B cell (primary cell): ENCODE data around the gene DLK2. TPM values are rescaled to one million over a fixed set of nuclear protein-coding genes. Genes with fewer than 3 reads are reported as not detected.

Experiments used
- ATAC-seq: fragments of 200-7000 bp; cut with Tn5 transposase; one replicate; pipeline ENCODE4 v1.10.0; 2021; ENCODE audit warnings: low read depth, mild to moderate bottlenecking, moderate number of reproducible peaks, moderate library complexity
- CTCF ChIA-PET: fragments of 350-600 bp; sonication (Branson Sonifier 250); formaldehyde crosslinking; loops from one replicate; lab custom pipeline; 2021; ENCODE audit warnings: antibody characterized with exemption, inconsistent platforms; lab: Charles Lee
- POLR2A ChIA-PET: fragments of 350-600 bp; sonication (Branson Sonifier 250); formaldehyde crosslinking; loops from one replicate; lab custom pipeline; 2021; ENCODE audit warnings: antibody characterized with exemption; lab: Charles Lee
- DNase-seq: peaks from one replicate; pipeline ENCODE4 v3.0.0; 2013
- H2AFZ ChIP-seq: 2 replicates; pipeline ENCODE4 v1.6.1; 2012; ENCODE audit warnings: mild to moderate bottlenecking, low read depth, low read length; ENCODE audit not compliant: insufficient read depth, poor library complexity, severe bottlenecking
- H3K27ac ChIP-seq, 2 donors: 1 replicate in 1 of 2; 2 replicates in 1 of 2; pipeline ENCODE4 v1.5.1; 2012 to 2013; ENCODE audit warnings: low read length in 2 of 2, mild to moderate bottlenecking in 2 of 2, moderate library complexity in 1 of 2
- H3K27me3 ChIP-seq, 4 experiments: fragments of 200-600 bp in 1 of 4; sonication (generic) in 1 of 4; replicated peaks in 1 of 4; 1 replicate in 2 of 4; 2 replicates in 2 of 4; pipeline versions ENCODE4 v1.6.1 to v1.7.0; 2013 to 2016; ENCODE audit warnings: low read length in 3 of 4, mild to moderate bottlenecking in 2 of 4, mixed read lengths in 1 of 4, moderate library complexity in 1 of 4; ENCODE audit not compliant: insufficient read depth in 4 of 4, control insufficient read depth in 3 of 4; ENCODE audit errors: control extremely low read depth in 1 of 4
- H3K36me3 ChIP-seq, 2 experiments: replicated peaks in 1 of 2; 1 replicate in 1 of 2; 2 replicates in 1 of 2; pipeline versions ENCODE4 v1.6.1 to v1.7.1; 2013; ENCODE audit warnings: low read length in 1 of 2; ENCODE audit not compliant: insufficient read depth in 2 of 2, control insufficient read depth in 1 of 2; ENCODE audit errors: control extremely low read depth in 1 of 2, extremely low read depth in 1 of 2
- H3K4me1 ChIP-seq, 2 donors: fragments of 200-600 bp in 1 of 2; sonication (generic) in 1 of 2; 1 replicate in 1 of 2; 2 replicates in 1 of 2; pipeline versions ENCODE4 v1.5.1 to v1.6.1; 2013 to 2017; ENCODE audit warnings: low read length in 2 of 2; ENCODE audit not compliant: control insufficient read depth in 2 of 2, insufficient read depth in 2 of 2
- H3K4me2 ChIP-seq: replicated peaks from 2 replicates; pipeline ENCODE3; 2012; ENCODE audit warnings: mild to moderate bottlenecking, low read depth, low read length; ENCODE audit not compliant: poor library complexity, severe bottlenecking
- H3K4me3 ChIP-seq, 5 experiments: fragments of 200-600 bp in 1 of 5; sonication (generic) in 1 of 5; 1 replicate in 3 of 5; 2 replicates in 2 of 5; pipeline versions ENCODE4 v1.5.1 to v1.7.0; 2011 to 2016; ENCODE audit warnings: low read length in 4 of 5, mild to moderate bottlenecking in 4 of 5, low read depth in 2 of 5, control low read depth in 1 of 5, moderate library complexity in 1 of 5; ENCODE audit not compliant: insufficient read depth in 1 of 5; ENCODE audit errors: control extremely low read depth in 1 of 5, extremely low read depth in 1 of 5
- H3K79me2 ChIP-seq: fragments of 200-600 bp; sonication (generic); one replicate; pipeline ENCODE4 v1.6.0; 2016; ENCODE audit warnings: low read length; ENCODE audit not compliant: control insufficient read depth, insufficient read depth
- H3K9ac ChIP-seq: fragments of 200-600 bp; sonication (generic); 2 replicates; pipeline ENCODE4 v1.6.1; 2017; ENCODE audit warnings: mild to moderate bottlenecking, low read length, moderate library complexity
- H3K9me3 ChIP-seq, 3 donors: one replicate each; pipeline versions ENCODE4 v1.6.1 to v1.7.1; 2013; ENCODE audit warnings: low read length in 2 of 3; ENCODE audit not compliant: control insufficient read depth in 2 of 3, insufficient read depth in 1 of 3; ENCODE audit errors: control extremely low read depth in 1 of 3
- H4K20me1 ChIP-seq: 2 replicates; pipeline ENCODE4 v1.6.0; 2012; ENCODE audit warnings: mild to moderate bottlenecking, low read length; ENCODE audit not compliant: insufficient read depth, control insufficient read depth, poor library complexity, severe bottlenecking
- H3K27ac Mint-ChIP-seq: one replicate; pipeline ENCODE4 v1.8.0; 2021; ENCODE audit warnings: mixed read lengths
- H3K27me3 Mint-ChIP-seq: one replicate; pipeline ENCODE4 v1.8.0; 2021; ENCODE audit warnings: mixed read lengths
- H3K4me1 Mint-ChIP-seq: one replicate; pipeline ENCODE4 v1.8.0; 2021; ENCODE audit warnings: mixed read lengths
- H3K4me3 Mint-ChIP-seq: one replicate; pipeline ENCODE4 v1.8.0; 2021; ENCODE audit warnings: mixed read lengths
- H3K9me3 Mint-ChIP-seq: one replicate; pipeline ENCODE4 v1.8.0; 2022; ENCODE audit warnings: mixed read lengths; ENCODE audit not compliant: insufficient read depth
- CTCF ChIP-seq: fragments of 200-600 bp; IDR thresholded peaks from one replicate; pipeline ENCODE4 v1.8.0; 2022; ENCODE audit warnings: antibody characterized with exemption, mild to moderate bottlenecking
- EZH2 ChIP-seq: IDR thresholded peaks from 2 replicates; pipeline ENCODE4 v1.6.1; 2012; ENCODE audit warnings: borderline replicate concordance, low read depth, mild to moderate bottlenecking, moderate library complexity, low read length; ENCODE audit not compliant: insufficient read depth, poor library complexity, severe bottlenecking
- WGBS: methylation state at CpG from one replicate; pipeline ENCODE4 v1.1.5; 2013; ENCODE audit warnings: missing lambda C conversion rate; ENCODE audit not compliant: insufficient coverage; 5-methylcytosine and 5-hydroxymethylcytosine counted together
- intact Hi-C: fragments of 100-400 bp; cut with micrococcal nuclease; formaldehyde crosslinking; loops from one replicate; pipeline ENCODE4 v1.10.0; 2022
- polyA plus RNA-seq: library from polyadenylated mRNA; depleted of rRNA; stranded (reverse); fragments of >200 nt; gene quantifications from 2 replicates; pipeline ENCODE4 v1.2.3, GENCODE V29; 2012
- total RNA-seq, 2 donors: library from RNA; stranded (reverse); fragments of 120-200 nt in 1 of 2; gene quantifications; 1 replicate in 1 of 2; 2 replicates in 1 of 2; pipeline versions ENCODE4 v1.2.3 to v1.2.4, GENCODE V29; 2013 to 2022

The DLK2 gene
- total and polyA plus RNA-seq, 2 donors (not counting 1 experiment from before 2014, with no cell fraction given), result 0.34 TPM; not detected in 1

DNA sequence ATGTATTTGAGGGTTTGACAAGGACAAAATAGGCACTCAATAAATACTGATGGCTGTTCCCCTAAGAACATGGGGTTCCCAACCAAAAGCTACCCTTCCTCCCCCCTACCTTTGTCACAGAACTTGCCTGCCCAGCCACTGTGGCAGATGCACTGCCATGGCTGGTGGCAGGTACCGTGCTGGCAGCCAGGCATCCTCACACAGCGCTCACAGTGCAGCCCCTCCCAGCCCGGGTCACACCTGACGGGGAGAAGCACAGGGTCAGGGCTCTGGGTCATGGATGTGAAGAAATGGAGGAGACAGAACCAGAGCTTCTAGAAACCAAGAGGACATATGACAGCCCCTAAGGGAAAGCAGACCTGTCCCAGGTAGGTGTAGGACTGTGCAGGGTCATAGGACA is 2.5 kb downstream of the DLK2 start:
- DNase-seq (no peak), ATAC-seq (no peak)
- Histone ChIP-seq H3K4me3 (no peak overlapping the region), H3K36me3 (peaks cover 0 to 30% of the 10 kb centered on the region in 2 experiments), H3K27ac (no peak overlapping the region), H3K9me3 (no peaks in the 10 kb centered on the region), H3K4me1 (peaks cover 7 to 12% of the 10 kb centered on the region in 2 donors), H3K79me2 (no peaks in the 10 kb centered on the region), H4K20me1 (no peaks in the 10 kb centered on the region), H3K4me2 (no peak overlapping the region), H3K27me3 (peaks cover 0 to 4% (median 2%) of the 10 kb centered on the region in 4 experiments), H2AFZ (no peak overlapping the region), H3K9ac (no peak overlapping the region)
- Mint-ChIP-seq H3K9me3 (no peaks in the 10 kb centered on the region), H3K4me1 (peaks cover 14% of the 10 kb centered on the region), H3K27ac (no peak overlapping the region), H3K27me3 (peaks cover 3% of the 10 kb centered on the region), H3K4me3 (peak overlapping the region; percentile 32)
- TF ChIP-seq EZH2 (no peak), CTCF (no peak)
- WGBS, result 95% methylated on average over 4 of the region's 4 CpGs
- CTCF ChIA-PET, result interaction anchor here (3.6 kb wide), 1 partner anchor 53 kb away, joined by 43 read pairs; no protein-coding TSS in a partner anchor
- intact Hi-C loops, result no loop called here
- POLR2A ChIA-PET, result interaction anchor here (0.6 kb wide), 1 partner anchor 72 kb away, joined by 5 read pairs; no protein-coding TSS in a partner anchor

DNA sequence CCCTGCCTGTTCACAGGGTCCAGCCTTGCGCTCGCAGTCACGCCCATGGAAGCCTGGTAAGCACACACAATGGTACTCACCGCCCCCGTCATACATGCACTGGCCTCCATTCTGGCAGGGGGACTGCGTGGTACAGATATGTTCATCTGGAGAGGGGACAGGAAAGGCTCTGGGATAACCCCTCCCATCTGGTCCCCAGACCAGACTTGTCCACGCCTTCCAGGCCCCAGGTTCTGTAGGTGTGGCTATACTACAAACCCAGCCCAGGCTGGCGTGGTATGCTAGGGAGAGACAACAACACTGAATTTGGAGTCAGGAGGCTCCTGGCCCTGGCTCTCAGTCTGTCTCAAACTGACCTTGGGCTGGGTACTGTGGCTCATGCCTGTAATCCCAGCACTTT is 3.4 kb downstream of the DLK2 start:
- Histone ChIP-seq H3K27ac (no peak overlapping the region), H3K4me3 (no peak overlapping the region), H3K79me2 (no peaks in the 10 kb centered on the region), H3K36me3 (peaks cover 0 to 39% of the 10 kb centered on the region in 2 experiments), H4K20me1 (no peaks in the 10 kb centered on the region), H2AFZ (no peak overlapping the region), H3K4me2 (no peak overlapping the region), H3K9ac (no peak overlapping the region), H3K4me1 (peaks cover 7 to 12% of the 10 kb centered on the region in 2 donors), H3K27me3 (peaks cover 0 to 4% (median 0%) of the 10 kb centered on the region in 4 experiments), H3K9me3 (no peaks in the 10 kb centered on the region)
- no peak for DNase-seq
- H3K4me1 Mint-ChIP-seq, result peaks cover 14% of the 10 kb centered on the region
- intact Hi-C loops, result no loop called here
- H3K9me3 Mint-ChIP-seq, result no peaks in the 10 kb centered on the region
- no peak for ATAC-seq
- H3K27ac Mint-ChIP-seq, result peak overlapping the region; percentile 53
- H3K27me3 Mint-ChIP-seq, result peaks cover 1% of the 10 kb centered on the region
- CTCF ChIA-PET, result no interaction called here
- POLR2A ChIA-PET, result interaction anchor here (0.6 kb wide), 2 partner anchors 24 to 73 kb away, joined by 3 to 5 read pairs; no protein-coding TSS in a partner anchor
- no peak overlapping the region for H3K4me3 Mint-ChIP-seq
- TF ChIP-seq CTCF, result no peak
- 100% methylated on average over 5 of the region's 8 CpGs for WGBS
